Neutrophil (primary cell): ENCODE data around the gene DHRS13.
"Not testable (repeated sequence)": the region's sequence is repeated elsewhere in the genome, so short reads cannot be mapped to it uniquely, and the experiment has no call there.

ENCODE experiments used
- H3K27ac ChIP-seq: fragments of 200-600 bp; sonication (generic); 2 replicates; pipeline ENCODE4 v1.5.1; 2016; ENCODE audit warnings: mild to moderate bottlenecking, moderate library complexity
- H3K27me3 ChIP-seq: fragments of 200-600 bp; sonication (generic); 2 replicates; pipeline ENCODE4 v1.6.0; 2016; ENCODE audit warnings: mild to moderate bottlenecking
- H3K36me3 ChIP-seq: fragments of 200-600 bp; sonication (generic); 2 replicates; pipeline ENCODE4 v1.5.1; 2017
- H3K4me1 ChIP-seq, 2 experiments: fragments of 200-600 bp in 1 of 2; sonication (generic) in 1 of 2; 1 replicate in 1 of 2; 2 replicates in 1 of 2; pipeline versions ENCODE4 v1.5.1 to v1.6.1; 2013 to 2016; ENCODE audit warnings: low read depth in 1 of 2, low read length in 1 of 2, mild to moderate bottlenecking in 1 of 2, moderate library complexity in 1 of 2; ENCODE audit not compliant: control insufficient read depth in 1 of 2, insufficient read depth in 1 of 2
- H3K4me3 ChIP-seq, 2 experiments: fragments of 200-600 bp in 1 of 2; sonication (generic) in 1 of 2; 1 replicate in 1 of 2; 2 replicates in 1 of 2; pipeline ENCODE4 v1.5.1; 2013 to 2016; ENCODE audit warnings: low read depth in 1 of 2, low read length in 1 of 2, mild to moderate bottlenecking in 1 of 2, moderate library complexity in 1 of 2
- H3K9me3 ChIP-seq: fragments of 200-600 bp; sonication (generic); 2 replicates; pipeline ENCODE4 v1.5.1; 2016
- TF ChIP-seq, protein P1 (sequence below): fragments of 200-600 bp; sonication (generic); IDR thresholded peaks from 2 replicates; pipeline ENCODE4 v1.5.1; 2016; ENCODE audit warnings: antibody characterized with exemption

The DHRS13 gene

GRCh38 chr17:28853295-28853694 lies 49.6 kb downstream of the DHRS13 start:
- Histone ChIP-seq H3K27ac (no peak overlapping the region), H3K36me3 (peaks cover 10% of the 10 kb centered on the region), H3K4me1 (peaks cover 11 to 12% of the 10 kb centered on the region in 2 experiments), H3K9me3 (no peaks in the 10 kb centered on the region), H3K4me3 (no peak overlapping the region), H3K27me3 (no peaks in the 10 kb centered on the region)
- TF ChIP-seq, protein P1, sequence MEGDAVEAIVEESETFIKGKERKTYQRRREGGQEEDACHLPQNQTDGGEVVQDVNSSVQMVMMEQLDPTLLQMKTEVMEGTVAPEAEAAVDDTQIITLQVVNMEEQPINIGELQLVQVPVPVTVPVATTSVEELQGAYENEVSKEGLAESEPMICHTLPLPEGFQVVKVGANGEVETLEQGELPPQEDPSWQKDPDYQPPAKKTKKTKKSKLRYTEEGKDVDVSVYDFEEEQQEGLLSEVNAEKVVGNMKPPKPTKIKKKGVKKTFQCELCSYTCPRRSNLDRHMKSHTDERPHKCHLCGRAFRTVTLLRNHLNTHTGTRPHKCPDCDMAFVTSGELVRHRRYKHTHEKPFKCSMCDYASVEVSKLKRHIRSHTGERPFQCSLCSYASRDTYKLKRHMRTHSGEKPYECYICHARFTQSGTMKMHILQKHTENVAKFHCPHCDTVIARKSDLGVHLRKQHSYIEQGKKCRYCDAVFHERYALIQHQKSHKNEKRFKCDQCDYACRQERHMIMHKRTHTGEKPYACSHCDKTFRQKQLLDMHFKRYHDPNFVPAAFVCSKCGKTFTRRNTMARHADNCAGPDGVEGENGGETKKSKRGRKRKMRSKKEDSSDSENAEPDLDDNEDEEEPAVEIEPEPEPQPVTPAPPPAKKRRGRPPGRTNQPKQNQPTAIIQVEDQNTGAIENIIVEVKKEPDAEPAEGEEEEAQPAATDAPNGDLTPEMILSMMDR, result no peak

GRCh38 chr17:28849281-28849680 lies 53.6 kb downstream of the DHRS13 start:
- peaks cover 3% of the 10 kb centered on the region in 2 experiments for H3K4me1 ChIP-seq
- H3K4me3 ChIP-seq, result no peak overlapping the region
- TF ChIP-seq, protein P1, result no peak
- H3K36me3 ChIP-seq, result no peaks in the 10 kb centered on the region
- no peaks in the 10 kb centered on the region for H3K27me3 ChIP-seq
- no peaks in the 10 kb centered on the region for H3K9me3 ChIP-seq
- no peak overlapping the region for H3K27ac ChIP-seq

- not testable (repeated sequence) for H3K4me1 ChIP-seq, H3K9me3 ChIP-seq, H3K36me3 ChIP-seq, H3K27ac ChIP-seq, H3K4me3 ChIP-seq, H3K27me3 ChIP-seq
- TF ChIP-seq, protein P1, result peak; percentile 56
These were observed 54.2 kb downstream of the DHRS13 start for GRCh38 chr17:28848667-28849066.
